Activated CD4-positive, CD25-positive, alpha-beta regulatory T cell treated with anti-CD3 and anti-CD28 coated beads, Interleukin-2, amount 50 U/mL, for 72 hours (primary cell): Measurements from ENCODE around the gene CTSK.
"Not testable (repeated sequence)": the region's sequence is repeated elsewhere in the genome, so short reads cannot be mapped to it uniquely, and the experiment has no call there.

Experiments used
- DNase-seq: peaks from one replicate; pipeline ENCODE4 v3.0.0; 2021

The CTSK gene

DNA sequence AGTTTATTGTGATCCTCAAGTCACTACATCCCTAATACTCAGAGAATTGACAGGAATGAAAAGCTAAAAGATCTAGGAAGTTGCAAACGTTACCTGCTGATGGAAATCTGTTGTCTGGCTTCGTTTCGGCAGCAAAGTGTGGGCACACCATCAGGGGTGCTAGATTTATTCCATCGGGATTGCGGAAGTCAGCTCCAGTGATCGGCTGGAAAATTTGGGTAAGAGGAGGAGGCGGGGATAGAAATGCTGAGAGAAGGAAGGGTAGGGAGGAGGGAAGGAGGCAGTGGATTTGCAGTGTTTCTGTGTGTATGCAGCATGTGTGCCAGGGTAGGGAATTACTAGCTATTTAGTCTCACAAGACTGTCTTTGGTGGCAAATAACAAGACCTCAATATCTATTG, at the start of gene CTSK:
TSS of gene CTSK (minus strand) at position 140 of the 400 bp plus-strand sequence. CDS start 1,455 bp downstream, outside the sequence.
- no peak for DNase-seq

DNA sequence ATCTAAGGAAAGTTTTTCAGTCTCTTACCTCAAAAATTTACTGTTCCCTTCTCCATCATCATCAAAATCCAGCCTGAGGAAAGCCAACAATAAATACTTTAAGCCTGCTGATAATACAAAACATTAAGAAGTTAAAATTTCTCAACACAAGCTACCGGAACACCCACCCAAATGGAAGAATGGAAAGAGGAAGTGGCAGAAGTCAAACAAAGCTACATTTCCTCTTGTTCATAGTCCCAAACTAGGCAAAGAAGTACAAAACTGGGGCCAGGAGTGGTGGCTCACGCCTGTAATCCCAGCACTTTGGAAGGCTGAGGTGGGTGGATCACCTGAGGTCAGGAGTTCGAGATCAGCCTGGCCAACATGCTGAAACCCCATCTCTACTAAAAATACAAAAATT, 44.7 kb upstream of the CTSK start:
- not testable (repeated sequence) for DNase-seq

DNA sequence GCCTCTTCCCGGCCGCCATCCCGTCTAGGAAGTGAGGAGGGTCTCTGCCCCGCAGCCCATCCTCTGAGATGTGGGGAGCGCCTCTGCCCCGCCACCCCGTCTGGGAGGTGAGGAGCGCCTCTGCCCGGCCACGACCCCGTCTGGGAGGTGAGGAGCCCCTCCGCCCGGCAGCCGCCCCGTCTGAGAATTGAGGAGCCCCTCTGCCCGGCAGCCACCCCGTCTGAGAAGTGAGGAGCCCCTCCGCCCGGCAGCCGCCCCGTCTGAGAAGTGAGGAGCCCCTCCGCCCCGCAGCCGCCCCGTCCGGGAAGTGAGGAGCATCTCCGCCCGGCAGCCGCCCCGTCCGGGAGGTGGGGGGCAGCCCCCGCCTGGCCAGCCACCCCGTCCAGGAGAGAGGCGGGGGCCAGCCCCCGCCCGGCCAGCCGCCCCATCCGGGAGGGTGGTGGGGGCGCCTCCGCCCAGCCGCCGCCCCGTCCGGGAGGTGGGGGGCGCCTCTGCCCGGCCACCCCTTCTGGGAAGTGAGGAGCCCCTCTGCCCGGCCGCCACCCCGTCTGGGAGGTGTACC, 42.8 kb upstream of the CTSK start:
- DNase-seq: not testable (repeated sequence)

DNA sequence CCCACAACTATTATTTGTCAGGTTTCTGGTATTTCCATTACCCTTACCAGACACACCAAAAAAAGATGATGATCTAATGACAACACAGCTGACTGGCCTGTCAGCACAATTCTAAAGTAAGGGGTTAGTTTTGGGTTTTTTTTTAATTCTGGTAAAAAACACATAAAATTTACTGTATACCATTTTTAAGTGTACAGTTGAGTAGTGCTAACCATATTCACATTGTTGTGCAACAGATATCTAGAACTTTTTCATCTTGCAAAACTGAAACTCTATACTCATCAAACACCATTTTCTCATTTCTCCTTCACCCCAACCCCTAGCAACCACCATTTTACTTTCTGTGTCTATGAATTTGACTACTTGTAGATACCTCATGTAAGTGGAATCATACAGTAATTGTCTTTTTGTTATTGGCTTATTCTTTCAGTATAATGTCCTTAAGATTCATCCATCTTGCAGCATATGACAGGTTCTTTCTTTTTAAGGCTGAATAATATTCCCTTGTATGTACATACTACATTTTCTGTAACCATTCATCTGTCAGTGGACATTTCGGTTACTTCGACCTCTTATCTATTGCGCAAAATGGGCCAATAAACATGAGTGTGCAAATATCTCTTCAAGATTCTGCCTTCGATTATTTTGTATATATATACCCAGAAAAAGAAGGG, 38.5 kb upstream of the CTSK start:
- no peak for DNase-seq

DNA sequence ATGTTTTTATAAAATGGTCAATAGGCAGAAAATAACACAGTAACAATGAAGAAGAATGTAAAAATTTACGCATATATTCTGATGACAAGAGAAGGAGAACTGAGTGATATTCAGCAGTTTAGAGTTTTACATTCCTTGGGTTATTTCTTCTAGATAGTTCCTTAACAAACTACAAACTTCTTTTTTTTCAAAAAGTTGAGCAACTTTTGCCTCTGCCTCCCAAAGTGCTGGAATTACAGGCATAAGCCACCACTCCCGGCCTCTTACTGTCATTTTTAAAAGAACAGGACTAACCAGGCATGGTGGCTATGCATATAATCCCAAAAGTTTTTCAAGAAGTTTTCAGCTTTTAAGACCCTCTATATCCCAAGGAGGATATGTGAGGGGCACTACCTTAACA, 35.4 kb upstream of the CTSK start:
- DNase-seq: no peak

DNA sequence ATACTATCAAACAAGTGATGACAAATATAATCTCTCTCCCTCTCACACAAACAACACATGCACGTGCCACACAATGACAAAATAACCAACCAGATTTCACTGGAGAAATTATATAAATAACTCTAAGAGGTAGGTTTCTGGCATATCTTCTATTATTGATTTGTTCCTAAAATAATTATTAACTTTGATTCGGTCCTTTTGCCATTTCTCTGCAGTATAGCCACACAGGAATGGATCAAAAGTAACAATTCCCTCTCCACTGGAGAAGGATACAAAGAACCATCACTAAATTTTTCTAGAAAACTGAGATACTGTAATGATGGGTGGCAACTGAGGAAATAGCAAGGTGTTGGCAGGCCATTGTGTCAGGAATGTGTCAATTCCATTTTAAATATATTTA, 34.9 kb upstream of the CTSK start:
- DNase-seq: no peak

DNA sequence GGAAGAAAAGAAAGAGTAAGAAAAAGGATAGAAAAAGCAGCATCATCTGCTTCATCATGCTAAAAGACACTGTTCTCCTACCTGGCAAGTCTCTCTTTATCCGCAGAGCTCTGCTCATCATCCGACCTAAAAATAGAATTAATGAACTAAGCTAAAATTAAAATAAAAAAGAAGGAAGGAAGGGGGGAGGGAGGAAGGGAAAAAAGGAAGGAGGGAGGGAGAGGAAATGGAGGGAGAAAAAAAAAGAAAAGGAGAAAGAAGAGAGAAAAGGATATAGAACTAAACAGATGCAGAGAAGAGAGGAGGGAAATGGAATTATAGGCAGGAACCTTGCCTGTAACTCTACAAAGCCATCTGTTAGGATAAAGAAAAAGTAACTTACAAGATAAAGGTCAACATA, 34.3 kb upstream of the CTSK start:
- no peak for DNase-seq

DNA sequence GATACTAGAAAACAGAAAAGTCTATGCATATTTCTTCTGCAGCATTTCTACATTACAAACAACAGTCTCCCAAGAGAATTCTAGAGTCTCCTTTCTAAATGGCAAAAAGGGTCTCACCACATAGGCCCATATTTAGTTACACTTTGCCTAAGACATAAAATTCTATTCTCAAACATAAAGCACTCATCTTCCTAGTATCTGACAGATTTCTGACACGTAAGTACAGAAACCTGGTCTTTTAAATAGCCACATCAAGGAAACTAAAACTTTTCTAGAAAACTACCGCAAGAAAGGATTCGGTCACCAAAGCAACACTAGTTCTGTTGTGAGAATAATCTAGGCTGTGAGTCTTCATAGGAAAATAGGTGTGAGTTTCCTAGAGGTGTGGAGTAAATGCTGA, 33.6 kb upstream of the CTSK start:
- no peak for DNase-seq

DNA sequence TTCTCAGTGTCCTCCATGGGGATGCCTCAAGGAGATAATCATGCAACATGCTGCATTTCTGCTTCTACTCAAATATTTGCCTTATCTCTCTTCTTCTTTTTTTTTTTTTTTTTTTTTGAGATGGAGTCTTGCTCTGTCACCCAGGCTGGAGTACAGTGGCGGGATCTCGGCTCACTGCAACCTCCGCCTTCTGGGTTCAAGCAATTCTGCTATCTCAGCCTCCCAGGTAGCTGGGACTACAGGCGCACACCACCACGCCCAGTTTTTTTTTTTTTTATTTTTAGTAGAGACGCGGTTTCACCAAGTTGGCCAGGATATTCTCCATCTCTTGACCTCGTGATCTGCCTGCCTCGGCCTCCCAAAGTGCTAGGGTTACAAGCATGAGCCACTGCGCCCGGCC, 32.8 kb upstream of the CTSK start:
- not testable (repeated sequence) for DNase-seq

DNA sequence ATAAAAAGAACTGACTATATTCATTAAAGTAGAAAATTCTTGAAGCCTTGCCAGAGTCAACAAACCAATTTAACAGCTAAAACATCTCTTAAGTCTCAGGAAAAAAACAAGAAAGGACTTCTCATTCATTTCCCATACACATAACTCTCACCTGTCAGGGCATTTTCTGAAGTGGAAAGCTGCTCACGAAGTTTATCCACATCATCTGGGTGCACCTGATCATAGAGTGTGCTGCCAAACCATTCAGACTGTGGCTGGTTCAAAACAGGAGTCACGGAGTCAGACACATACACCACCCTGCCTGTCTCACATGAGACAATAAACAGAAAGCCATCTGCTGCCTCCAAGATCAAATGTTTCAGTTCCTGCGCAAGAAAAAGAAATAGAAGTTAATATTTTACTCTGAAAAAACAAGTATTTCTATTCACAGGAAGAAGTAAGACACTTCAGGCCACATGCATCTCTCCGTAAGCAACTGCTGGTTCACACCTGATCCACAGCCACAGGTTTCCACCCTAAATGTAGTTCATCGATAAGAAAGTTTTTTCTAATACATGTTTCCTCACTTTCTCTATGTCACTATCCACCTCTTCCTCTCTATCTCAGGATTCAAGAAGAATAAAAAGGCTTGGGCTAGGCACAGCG, 28.2 kb upstream of the CTSK start:
- no peak for DNase-seq

DNA sequence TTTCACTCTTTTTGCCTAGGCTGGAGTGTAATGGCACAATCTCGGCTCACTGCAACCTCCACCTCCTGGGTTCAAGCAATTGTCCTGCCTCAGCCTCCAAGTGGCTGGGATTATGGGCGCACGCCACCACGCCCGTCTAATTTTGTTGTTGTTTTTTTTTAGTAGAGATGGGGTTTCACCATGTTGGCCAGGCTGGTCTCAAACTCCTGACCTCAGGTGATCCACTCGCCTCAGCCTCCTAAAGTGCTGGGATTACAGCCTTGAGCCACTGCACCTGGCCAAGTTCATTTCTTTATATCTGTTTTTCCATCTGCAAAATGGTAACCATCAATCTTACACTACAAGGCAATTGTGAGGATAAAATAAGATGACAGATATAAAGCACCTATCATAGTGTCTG, 25.9 kb upstream of the CTSK start:
- not testable (repeated sequence) for DNase-seq

DNA sequence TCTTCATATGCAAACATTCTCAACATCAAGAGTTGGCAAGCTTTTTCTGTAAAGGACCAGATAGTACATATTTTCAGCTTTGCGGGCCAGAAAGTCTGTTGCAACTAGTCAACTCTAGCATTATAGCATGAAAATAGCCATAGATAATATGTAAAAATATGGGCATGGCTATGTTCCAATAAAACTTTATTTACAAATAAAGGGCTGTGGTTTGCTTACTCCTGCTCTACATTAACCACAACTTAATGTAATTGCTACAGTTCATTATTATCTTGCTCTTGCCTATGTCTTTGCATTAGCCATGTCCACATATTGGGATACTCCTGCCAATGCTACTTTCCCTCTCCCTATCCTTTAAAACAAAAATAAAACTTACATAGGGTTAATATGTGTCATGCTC, 24.5 kb upstream of the CTSK start:
- DNase-seq: no peak

DNA sequence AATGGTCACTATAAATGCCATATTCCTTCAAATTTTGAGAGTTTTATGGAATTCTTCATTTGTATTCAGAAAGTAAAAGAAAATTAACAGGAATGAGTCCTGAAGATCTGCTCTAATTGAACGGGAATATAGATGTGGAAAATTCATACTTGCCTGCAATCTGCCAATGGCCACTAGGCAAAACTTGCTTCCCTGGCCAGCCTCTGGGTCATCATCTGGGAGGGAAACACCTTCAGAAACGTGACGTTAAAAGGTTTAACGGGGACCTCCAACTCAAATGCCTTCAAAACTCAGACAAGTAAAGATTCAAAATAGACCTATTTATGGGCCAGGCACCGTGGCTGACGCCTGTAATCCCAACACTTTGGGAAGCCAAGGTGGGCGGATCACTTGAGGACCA, 21.7 kb upstream of the CTSK start:
- DNase-seq: no peak

DNA sequence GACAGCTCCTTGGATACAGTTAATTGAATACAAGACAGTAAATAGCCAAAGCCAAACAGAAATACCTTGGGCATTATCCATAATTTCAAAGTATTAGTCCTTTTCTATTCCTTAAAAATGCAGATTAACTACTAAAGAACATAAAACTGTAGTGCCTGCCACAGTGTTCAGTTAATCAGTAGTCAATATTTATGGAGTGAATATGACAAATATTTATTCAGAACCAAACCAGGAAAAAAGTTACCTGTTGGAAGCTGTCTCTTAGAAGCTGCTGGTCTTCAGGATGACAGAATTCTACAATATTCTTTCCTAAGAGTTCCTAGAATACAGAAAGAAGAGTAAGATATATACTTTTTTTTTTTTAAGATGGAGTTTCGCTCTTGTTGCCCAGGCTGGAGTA, 18.2 kb upstream of the CTSK start:
- DNase-seq: no peak

DNA sequence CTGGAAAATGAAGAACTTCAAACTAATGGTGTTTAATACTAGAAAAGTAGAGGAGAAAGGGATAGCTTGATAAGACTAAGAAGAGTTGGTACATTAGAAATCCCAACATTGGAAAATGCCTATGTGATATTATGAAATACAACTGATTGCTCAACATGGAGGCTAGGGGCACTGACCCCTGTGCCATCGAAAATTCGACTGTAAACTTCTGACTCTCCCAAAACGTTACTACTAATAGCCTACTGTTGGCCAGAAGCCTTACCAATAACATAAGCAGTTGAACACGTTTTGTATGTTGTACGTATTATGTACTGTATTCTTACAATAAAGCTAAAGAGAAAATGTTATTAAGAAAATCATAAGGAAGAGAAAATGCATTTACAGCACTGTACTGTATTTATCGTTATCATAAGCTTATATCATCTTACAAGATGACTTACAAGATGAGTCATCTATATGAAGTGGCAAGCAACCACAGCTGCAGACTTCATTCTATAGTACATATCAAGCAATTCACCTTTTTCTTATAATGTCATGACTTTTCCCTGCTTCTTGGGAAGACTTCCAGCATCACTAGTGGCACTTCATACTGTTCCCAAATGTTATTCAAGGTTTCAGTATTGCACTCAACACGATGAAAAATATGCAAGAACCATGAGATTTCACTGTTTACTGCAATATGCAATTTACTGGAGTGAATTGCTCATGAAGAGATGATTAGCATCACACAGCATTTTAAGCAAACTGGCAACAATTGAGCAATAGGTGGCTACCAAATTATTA, 12.9 kb upstream of the CTSK start:
- DNase-seq: no peak

DNA sequence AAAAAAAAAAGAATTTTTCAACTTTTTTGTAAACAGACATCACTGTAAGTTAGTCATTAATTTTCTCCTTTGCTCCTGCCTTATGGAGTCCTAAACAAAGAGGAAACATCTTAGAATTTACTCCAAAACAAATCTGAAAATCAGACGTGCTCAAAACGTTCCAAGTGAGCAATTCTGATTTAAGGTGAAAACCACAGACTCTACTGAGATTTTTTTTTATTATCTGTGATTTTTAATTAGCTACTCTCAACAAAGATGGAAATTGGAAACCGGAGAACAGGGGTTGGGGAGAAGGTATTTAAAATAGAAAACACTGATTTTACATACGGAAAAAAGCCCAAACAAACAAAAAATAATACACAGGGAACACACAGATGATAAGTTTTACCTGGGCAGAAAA, 7.8 kb upstream of the CTSK start:
- no peak for DNase-seq

DNA sequence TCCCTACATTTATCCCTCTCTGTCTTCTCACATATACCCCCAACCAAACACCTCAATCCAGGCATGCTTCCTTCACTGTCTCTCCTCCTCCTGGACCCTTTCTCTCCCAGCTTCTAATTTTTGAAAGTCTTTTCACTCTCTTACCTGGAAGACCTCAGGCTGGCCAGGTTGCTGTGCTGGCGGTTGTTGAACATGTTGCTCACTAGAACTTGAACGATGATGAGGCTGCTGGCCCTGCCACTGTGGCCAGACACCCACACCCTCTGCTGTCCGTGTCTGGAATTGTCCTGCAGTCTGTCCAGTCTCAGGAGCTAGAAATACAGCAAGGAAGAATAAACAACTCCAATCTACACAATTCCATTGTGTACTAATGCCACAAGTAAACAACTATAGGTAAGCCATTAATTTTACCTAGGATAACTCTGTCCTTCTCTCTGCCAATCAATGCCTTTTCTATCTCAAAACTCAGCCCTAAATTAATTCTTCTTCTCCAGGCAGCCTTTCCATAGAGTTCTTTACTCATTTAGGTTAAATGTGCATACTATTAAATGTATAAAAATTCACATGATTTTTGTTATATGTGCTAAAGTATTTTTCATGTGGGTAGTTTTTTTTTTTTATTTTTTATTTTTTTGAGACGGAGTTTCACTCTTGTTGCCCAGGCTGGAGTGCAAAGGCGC, 5.1 kb upstream of the CTSK start:
- no peak for DNase-seq

DNA sequence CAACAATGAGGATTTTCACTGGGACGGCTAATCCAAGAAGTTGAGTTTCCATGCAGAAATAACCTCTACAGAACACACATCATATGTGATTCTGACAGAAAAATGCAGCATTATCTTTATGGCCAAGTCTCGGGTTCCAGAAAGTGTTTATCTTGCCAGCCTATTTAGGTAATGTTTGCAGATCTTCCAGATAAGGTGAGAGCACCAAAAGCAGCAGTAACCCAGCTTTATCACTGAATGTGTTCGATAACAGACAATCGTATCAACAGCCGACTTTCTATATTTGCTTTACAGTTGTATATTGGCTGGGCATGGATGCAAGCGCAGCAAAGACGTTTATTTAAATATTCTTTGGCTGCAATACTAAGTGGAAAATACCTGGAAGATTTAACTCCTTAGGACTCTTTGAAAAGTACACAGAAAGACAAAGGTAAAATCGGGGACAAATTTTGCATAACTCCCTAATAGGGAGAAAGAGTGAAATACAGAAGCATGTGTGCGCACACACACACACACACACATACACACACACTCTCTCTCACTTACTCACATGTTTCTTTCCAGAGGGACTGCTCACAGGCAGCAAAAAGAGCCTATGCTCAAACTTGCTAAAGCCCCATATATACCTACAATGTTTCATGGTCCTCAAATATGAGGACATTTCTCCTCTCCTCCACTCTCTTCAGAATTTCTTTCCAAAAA, 3.0 kb upstream of the CTSK start:
- DNase-seq: no peak

DNA sequence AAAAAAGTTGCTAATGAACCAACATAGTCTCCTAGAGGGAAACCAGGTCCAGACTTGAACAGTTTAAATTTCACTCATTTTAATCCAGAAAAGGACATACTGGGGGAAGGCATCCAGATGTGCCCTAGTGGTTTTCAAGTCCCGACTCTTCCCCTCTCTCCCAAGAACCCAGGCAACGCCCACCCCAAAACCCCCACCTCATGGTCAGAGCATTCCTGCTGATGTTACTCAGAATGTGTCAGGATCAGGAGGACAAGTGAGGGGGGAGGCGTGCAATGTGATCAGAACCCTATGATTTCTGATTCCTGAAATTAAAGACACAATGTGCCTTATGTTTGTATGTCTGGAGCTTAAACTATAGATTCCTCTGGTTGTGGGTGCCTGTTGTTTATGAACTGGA, 1.6 kb upstream of the CTSK start:
- DNase-seq: no peak

DNA sequence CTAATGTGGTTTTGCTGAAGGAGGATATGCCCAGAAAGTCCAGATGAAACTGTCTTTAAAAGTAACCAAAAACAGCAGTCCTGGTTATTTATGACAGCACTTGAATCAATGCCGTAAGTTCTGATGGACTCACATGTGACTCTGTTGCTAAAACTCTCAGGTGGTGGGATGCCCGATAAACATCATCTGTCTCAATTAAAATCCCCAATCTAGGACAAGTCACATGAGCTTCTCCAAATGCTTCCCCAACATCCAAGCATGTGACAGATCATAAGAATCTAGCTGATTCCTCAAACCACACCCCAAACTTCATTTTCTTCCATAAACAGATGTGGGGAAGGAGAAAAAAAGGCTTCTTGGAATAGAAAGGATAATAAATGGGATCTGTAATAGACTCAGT, 786 bp upstream of the CTSK start:
- no peak for DNase-seq

DNA sequence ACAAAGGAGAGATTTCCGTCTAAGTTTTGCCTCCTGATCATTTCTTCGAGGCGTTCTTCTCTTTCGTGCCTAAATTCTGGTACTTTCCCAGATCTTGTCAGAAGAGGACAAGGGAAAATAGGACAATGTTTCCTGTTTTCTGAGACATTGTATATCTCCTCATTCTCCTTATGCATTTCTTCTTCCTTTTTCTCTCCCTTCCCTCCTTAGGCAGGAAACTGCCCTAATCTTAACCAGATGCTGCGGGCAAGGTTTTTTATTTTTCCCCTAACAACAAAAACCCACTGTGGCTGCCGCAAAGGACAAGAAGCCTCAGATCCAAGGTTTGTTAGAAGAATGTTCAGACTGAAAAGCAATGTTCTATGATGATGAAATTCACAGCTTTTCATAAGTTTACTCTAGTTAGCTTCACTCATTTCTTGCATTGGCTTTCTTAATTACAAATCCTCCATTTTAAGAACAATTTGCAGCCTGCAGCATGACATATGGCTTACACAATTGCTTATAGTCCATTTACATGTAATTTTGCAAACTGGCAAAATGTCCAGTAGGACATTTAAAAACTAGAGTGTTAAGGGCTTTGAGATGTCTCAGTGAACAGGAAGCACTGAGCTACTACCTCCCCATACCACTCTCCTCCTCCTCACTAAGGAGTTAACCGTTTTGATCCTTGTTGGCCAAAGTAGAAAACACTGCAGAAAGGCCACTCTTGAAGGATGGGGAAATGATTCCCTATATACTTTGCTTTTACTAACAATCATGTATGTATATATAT, 624 bp downstream of the CTSK start:
- DNase-seq: no peak

DNA sequence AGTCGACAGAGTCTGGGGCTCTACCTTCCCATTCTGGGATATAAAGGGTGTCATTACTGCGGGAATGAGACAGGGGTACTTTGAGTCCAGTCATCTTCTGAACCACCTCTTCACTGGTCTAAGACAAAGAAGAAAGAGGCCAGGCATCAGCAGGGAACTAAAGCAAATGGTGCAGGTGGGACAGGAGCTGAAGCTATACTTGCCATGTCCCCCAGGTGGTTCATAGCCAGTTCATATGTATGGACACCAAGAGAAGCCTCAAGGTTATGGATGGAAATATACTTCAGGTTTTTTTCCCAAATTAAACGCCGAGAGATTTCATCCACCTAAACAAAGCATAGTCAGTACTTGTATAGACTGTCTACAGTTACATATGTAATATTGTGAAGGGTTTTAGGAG, 2.2 kb downstream of the CTSK start:
- no peak for DNase-seq
